ENCODE data around the gene CD151. TPM values are rescaled to one million over a fixed set of nuclear protein-coding genes. Genes with fewer than 3 reads are reported as not detected.

CD151 gene
- polyA plus RNA-seq, 1 of the 3 experiments (the other 2 are of a cell fraction), result 922 TPM

DNA sequence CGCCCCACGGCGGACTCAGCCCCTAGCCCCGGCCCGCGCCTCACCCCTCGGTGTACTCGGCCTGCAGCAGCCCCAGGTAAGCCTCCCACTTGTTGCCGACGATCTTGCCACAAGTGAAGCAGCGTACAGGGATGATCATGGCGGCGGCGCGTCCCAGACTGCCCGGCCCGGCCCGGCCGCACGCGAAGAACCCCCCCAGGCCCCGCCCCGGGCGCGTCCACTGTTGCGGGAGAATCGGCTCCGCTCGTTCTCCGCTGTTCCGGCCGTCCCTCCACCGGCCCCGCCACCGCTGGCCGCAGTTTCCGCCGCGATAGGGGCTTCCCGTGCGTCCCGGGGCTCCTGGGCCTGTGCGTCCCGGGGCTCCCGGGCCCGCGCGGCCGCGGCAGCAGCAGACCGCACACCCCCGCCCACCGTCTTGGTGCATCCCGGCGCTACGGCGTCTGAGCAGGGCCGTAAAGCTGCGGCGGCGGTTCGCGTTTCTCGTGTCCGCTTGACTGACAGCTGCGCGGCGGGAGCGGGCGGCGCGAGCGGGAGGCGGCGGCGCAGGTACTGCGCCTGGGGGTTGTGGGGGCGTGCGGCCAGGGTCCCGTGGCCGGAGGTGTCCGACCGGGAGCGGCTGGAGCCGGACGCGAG is 9.7 kb downstream of the CD151 start, which contains the start of the genes POLR2L and TSPAN4:
TSS of gene POLR2L (minus strand) at position 160 of the 633 bp plus-strand sequence. CDS start at position 139, 21 bp downstream.
TSS of gene TSPAN4 (plus strand) at position 483 of the 633 bp plus-strand sequence. CDS start 7,453 bp downstream, outside the sequence.
- H3K9me2 ChIP-seq, result no peaks in the 10 kb centered on the region
- peak within 1 kb of the TSS; percentile 97 for H3K9ac ChIP-seq
- H4K20me1 ChIP-seq (ENCODE audit: insufficient read depth), result peaks cover 47% of the 10 kb centered on the region
- WGBS (ENCODE audit: low lambda C conversion rate), result no CpG with 5 or more reads among the region's 87 CpGs
- H2AFZ ChIP-seq (ENCODE audit: low read depth), result no peak within 1 kb of the TSS
- POLR2A ChIA-PET, result interaction anchor here (0.8 to 2.6 kb wide), 8 partner anchors 9 to 212 kb away, joined by 3 to 13 read pairs (median 5); partner anchors contain the start of genes CD151, PNPLA2 and RPLP2
- CTCF ChIA-PET, result interaction anchor here (1.1 to 7.5 kb wide), 3 partner anchors 31 to 208 kb away, joined by 3 to 70 read pairs (median 4); no protein-coding TSS in a partner anchor
- peaks cover 50% of the 10 kb centered on the region for H3F3A ChIP-seq (replicated peaks; ENCODE audit: insufficient read depth)
- DNase-seq, result peak; percentile 97
- peak within 1 kb of the TSS; percentile 95 to 100 for H3K4me3 ChIP-seq (ENCODE audit: low read depth in 2 of 2, low read length in 1 of 2)
- H3K9me3 ChIP-seq, result no peaks in the 10 kb centered on the region
- H3K79me2 ChIP-seq (ENCODE audit: insufficient read depth), result peaks cover 76% of the 10 kb centered on the region
- H3K4me1 ChIP-seq (ENCODE audit: control insufficient read depth in 1 of 2, insufficient read depth in 2 of 2, low read depth in 1 of 2, low read length in 1 of 2), result peaks cover 24 to 35% of the 10 kb centered on the region in 2 experiments; a peak in 3 of 4 replicates
- no peaks in the 10 kb centered on the region for H3K27me3 ChIP-seq (ENCODE audit: insufficient read depth)
- H3K4me2 ChIP-seq, result peak within 1 kb of the TSS; percentile 100
- H3K36me3 ChIP-seq (replicated peaks in 1 of 2; ENCODE audit: control insufficient read depth in 1 of 2, insufficient read depth in 2 of 2, low read length in 1 of 2), result peaks cover 17 to 30% of the 10 kb centered on the region in 2 experiments
- H3K27ac ChIP-seq (ENCODE audit: low read depth in 2 of 2, low read length in 1 of 2), result peak within 1 kb of the TSS; percentile 91 to 96
- TF ChIP-seq JUND (IDR thresholded peaks at IDR 0.05) (no peak), GABPA (IDR thresholded peaks at IDR 0.05; ENCODE audit: low read depth) (no peak), SMC3 (IDR thresholded peaks at IDR 0.05; ENCODE audit: low read depth, low read length) (no peak), EP300 (IDR thresholded peaks at IDR 0.05; ENCODE audit: borderline replicate concordance in 1 of 2, low read depth in 1 of 2, low read length in 1 of 2) (peak in 1 of 2 experiments; percentile 52; a peak in 1 of 4 replicates), SIN3A (IDR thresholded peaks at IDR 0.05; ENCODE audit: borderline replicate concordance, low read depth, low read length) (peak; percentile 99), RAD21 (IDR thresholded peaks at IDR 0.05; ENCODE audit: low read length) (no peak), RCOR1 (IDR thresholded peaks at IDR 0.05; ENCODE audit: low read length) (no peak), TEAD4 (IDR thresholded peaks at IDR 0.05; ENCODE audit: borderline replicate concordance, insufficient read depth) (no peak), FOXJ3 (CRISPR knock-in tag; IDR thresholded peaks at IDR 0.05) (no peak), GATA2 (CRISPR knock-in tag; IDR thresholded peaks at IDR 0.05) (no peak), EZH2phosphoT487 (IDR thresholded peaks at IDR 0.05; ENCODE audit: borderline replicate concordance, low read depth) (no peak), TCF12 (IDR thresholded peaks at IDR 0.05) (no peak), ELF1 (IDR thresholded peaks at IDR 0.05) (0 out of 2 replicates have a peak, but pooled peaks have one; percentile 9), POLR2AphosphoS5 (IDR thresholded peaks at IDR 0.05; ENCODE audit: low read depth, low read length) (peak; percentile 99), RFX5 (IDR thresholded peaks at IDR 0.05; ENCODE audit: low read length) (no peak), NRF1 (IDR thresholded peaks at IDR 0.05; ENCODE audit: low read depth, low read length) (peak; percentile 44), NFIC (IDR thresholded peaks at IDR 0.05; ENCODE audit: borderline replicate concordance) (no peak), TAF1 (IDR thresholded peaks at IDR 0.05; ENCODE audit: borderline replicate concordance, low read depth, low read length) (peak; percentile 97), YY1 (IDR thresholded peaks at IDR 0.05; ENCODE audit: low read depth) (peak; percentile 79), FOSL2 (IDR thresholded peaks at IDR 0.05; ENCODE audit: borderline replicate concordance, low read depth) (no peak), CHD2 (IDR thresholded peaks at IDR 0.05; ENCODE audit: low read length, partially characterized antibody) (no peak), MEF2A (IDR thresholded peaks at IDR 0.05; ENCODE audit: borderline replicate concordance, low read depth) (no peak)
- TF ChIP-seq, protein P1, sequence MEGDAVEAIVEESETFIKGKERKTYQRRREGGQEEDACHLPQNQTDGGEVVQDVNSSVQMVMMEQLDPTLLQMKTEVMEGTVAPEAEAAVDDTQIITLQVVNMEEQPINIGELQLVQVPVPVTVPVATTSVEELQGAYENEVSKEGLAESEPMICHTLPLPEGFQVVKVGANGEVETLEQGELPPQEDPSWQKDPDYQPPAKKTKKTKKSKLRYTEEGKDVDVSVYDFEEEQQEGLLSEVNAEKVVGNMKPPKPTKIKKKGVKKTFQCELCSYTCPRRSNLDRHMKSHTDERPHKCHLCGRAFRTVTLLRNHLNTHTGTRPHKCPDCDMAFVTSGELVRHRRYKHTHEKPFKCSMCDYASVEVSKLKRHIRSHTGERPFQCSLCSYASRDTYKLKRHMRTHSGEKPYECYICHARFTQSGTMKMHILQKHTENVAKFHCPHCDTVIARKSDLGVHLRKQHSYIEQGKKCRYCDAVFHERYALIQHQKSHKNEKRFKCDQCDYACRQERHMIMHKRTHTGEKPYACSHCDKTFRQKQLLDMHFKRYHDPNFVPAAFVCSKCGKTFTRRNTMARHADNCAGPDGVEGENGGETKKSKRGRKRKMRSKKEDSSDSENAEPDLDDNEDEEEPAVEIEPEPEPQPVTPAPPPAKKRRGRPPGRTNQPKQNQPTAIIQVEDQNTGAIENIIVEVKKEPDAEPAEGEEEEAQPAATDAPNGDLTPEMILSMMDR (IDR thresholded peaks at IDR 0.05), result no peak
- TF ChIP-seq, protein P2, sequence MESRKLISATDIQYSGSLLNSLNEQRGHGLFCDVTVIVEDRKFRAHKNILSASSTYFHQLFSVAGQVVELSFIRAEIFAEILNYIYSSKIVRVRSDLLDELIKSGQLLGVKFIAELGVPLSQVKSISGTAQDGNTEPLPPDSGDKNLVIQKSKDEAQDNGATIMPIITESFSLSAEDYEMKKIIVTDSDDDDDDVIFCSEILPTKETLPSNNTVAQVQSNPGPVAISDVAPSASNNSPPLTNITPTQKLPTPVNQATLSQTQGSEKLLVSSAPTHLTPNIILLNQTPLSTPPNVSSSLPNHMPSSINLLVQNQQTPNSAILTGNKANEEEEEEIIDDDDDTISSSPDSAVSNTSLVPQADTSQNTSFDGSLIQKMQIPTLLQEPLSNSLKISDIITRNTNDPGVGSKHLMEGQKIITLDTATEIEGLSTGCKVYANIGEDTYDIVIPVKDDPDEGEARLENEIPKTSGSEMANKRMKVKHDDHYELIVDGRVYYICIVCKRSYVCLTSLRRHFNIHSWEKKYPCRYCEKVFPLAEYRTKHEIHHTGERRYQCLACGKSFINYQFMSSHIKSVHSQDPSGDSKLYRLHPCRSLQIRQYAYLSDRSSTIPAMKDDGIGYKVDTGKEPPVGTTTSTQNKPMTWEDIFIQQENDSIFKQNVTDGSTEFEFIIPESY (IDR thresholded peaks at IDR 0.05; ENCODE audit: borderline replicate concordance, low read depth), result 0 out of 2 replicates have a peak, but pooled peaks have one; percentile 9
- TF ChIP-seq, protein P3, sequence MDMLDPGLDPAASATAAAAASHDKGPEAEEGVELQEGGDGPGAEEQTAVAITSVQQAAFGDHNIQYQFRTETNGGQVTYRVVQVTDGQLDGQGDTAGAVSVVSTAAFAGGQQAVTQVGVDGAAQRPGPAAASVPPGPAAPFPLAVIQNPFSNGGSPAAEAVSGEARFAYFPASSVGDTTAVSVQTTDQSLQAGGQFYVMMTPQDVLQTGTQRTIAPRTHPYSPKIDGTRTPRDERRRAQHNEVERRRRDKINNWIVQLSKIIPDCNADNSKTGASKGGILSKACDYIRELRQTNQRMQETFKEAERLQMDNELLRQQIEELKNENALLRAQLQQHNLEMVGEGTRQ (IDR thresholded peaks at IDR 0.05; ENCODE audit: borderline replicate concordance, low read depth, low read length), result no peak
- TF ChIP-seq, protein P4, sequence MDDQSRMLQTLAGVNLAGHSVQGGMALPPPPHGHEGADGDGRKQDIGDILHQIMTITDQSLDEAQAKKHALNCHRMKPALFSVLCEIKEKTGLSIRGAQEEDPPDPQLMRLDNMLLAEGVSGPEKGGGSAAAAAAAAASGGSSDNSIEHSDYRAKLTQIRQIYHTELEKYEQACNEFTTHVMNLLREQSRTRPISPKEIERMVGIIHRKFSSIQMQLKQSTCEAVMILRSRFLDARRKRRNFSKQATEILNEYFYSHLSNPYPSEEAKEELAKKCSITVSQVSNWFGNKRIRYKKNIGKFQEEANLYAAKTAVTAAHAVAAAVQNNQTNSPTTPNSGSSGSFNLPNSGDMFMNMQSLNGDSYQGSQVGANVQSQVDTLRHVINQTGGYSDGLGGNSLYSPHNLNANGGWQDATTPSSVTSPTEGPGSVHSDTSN (IDR thresholded peaks at IDR 0.05), result peak; percentile 98
- TF ChIP-seq, protein P5, sequence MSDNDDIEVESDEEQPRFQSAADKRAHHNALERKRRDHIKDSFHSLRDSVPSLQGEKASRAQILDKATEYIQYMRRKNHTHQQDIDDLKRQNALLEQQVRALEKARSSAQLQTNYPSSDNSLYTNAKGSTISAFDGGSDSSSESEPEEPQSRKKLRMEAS (IDR thresholded peaks at IDR 0.05; ENCODE audit: low read depth), result peak; percentile 97
- TF ChIP-seq, protein P6, sequence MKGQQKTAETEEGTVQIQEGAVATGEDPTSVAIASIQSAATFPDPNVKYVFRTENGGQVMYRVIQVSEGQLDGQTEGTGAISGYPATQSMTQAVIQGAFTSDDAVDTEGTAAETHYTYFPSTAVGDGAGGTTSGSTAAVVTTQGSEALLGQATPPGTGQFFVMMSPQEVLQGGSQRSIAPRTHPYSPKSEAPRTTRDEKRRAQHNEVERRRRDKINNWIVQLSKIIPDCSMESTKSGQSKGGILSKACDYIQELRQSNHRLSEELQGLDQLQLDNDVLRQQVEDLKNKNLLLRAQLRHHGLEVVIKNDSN (IDR thresholded peaks at IDR 0.05; ENCODE audit: borderline replicate concordance, low read depth), result no peak

Measured in SK-N-SH (cell line).